ENCODE data around the gene NEURL1B. TPM values are rescaled to one million over a fixed set of nuclear protein-coding genes. Genes with fewer than 3 reads are reported as not detected.

Gene NEURL1B
- total RNA-seq, 4 donors from 2014 or later, result 8.2 to 29.9 (median 10.9) TPM

DNA sequence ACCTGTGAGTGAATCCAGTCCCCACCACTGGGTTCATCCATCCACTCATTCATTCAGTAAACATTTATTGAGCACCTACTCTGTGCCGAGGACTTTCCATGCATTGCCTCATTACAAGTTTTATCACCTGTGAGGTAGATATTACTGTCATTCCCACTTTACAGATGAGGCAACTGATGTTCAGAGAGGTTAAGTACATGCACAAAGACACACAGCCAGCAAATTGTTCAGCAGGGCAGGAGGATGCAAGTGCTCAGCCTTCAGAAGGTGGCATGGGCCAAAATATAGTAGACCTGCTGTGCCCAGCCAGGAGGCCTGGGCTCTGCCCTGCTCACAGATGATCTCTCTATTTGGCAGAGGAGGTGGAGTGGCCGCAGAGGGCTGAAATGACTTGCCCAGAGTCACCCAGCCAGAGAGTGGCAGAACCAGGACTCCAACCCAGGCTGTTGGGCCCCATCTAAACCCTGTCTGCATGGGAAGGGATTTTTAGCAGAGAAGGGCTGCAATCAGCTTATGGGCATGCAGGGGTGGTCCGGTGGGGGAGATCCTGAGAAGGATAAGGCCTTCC, 7.6 kb upstream of the NEURL1B start:
- no peaks in the 10 kb centered on the region for H3K4me1 ChIP-seq
- H3K27me3 ChIP-seq, result no peaks in the 10 kb centered on the region
- H3K36me3 ChIP-seq, result no peaks in the 10 kb centered on the region
- H3K4me3 ChIP-seq (replicated peaks in 1 of 3), result no peak overlapping the region
- WGBS, 2 donors, result 91 to 92% methylated on average over 2 to 3 of the region's 3 CpGs
- DNase-seq, result no peak
- no peaks in the 10 kb centered on the region for H3K9me3 ChIP-seq
- H3K27ac ChIP-seq, result no peak overlapping the region
- intact Hi-C loops (cut with DNase I), result no loop called here
- no peak for TF ChIP-seq POLR2A (IDR thresholded peaks at IDR 0.05)
- TF ChIP-seq, protein P1, sequence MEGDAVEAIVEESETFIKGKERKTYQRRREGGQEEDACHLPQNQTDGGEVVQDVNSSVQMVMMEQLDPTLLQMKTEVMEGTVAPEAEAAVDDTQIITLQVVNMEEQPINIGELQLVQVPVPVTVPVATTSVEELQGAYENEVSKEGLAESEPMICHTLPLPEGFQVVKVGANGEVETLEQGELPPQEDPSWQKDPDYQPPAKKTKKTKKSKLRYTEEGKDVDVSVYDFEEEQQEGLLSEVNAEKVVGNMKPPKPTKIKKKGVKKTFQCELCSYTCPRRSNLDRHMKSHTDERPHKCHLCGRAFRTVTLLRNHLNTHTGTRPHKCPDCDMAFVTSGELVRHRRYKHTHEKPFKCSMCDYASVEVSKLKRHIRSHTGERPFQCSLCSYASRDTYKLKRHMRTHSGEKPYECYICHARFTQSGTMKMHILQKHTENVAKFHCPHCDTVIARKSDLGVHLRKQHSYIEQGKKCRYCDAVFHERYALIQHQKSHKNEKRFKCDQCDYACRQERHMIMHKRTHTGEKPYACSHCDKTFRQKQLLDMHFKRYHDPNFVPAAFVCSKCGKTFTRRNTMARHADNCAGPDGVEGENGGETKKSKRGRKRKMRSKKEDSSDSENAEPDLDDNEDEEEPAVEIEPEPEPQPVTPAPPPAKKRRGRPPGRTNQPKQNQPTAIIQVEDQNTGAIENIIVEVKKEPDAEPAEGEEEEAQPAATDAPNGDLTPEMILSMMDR (IDR thresholded peaks at IDR 0.05), result no peak

DNA sequence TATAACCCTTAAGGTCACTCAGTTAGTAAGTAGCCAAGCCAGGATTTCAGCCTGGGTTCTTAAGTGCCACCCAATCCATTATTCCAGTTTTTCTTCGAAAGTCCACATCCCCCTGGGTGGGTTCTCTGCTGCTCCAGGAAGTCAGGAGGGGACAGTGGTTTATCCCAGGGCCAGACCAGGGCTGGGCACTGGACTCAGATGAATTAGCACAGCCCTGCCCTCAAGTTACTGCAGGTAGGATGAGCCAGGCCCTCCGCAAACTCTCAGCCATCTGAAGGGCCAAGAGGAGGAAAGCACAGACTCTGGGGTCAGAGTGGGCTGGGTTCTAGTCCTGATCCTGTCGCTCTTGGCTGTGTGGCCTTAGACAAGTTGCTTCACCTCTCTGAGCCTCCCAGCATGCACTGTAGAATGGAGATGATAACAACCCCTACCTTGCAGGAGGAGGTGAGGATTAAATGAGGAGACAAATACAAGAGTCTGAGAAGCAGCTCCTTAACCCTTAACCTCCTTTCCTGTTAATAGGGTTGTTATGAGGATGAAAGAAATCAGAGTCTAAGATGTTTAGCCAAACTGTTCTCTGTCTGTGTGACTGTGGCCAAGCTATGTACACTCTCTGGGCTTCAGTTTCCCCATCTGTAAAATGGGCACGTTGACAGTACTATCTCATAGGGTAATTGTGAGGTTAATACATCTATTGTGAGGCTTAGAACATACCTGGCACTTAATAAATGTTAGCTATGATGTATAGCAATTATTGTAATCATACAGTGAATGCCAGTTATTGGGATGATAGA, 6.8 kb upstream of the NEURL1B start:
- intact Hi-C loops (cut with DNase I), result no loop called here
- TF ChIP-seq, protein P1 (IDR thresholded peaks at IDR 0.05), result no peak
- TF ChIP-seq POLR2A (IDR thresholded peaks at IDR 0.05), result no peak
- H3K27ac ChIP-seq, result no peak overlapping the region
- H3K4me1 ChIP-seq, result no peaks in the 10 kb centered on the region
- no peaks in the 10 kb centered on the region for H3K27me3 ChIP-seq
- 87 to 88% methylated on average over 4 of the region's 4 CpGs for WGBS, 2 donors
- no peaks in the 10 kb centered on the region for H3K9me3 ChIP-seq
- H3K36me3 ChIP-seq, result no peaks in the 10 kb centered on the region
- H3K4me3 ChIP-seq (replicated peaks in 1 of 3), result no peak overlapping the region
- DNase-seq, result no peak

DNA sequence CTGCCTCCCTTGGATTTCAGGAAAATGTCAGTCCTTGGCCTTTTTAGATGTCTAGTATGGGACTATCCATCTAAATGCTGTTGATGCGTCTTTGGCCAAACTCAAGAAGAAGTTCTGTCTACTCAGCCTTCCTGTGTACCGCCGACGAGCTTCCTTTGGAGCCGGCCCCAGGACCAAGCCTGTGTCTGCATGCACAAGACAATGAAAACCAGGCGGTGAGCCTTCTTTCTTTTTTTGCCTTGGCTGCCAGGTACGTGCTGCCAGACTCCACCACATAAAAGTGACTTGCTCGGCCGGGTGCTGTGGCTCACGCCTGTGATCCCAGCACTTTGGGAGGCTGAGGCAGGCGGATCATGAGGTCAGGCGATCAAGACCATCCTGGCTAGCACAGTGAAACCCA, 6.0 kb upstream of the NEURL1B start:
- TF ChIP-seq, protein P1 (IDR thresholded peaks at IDR 0.05), result no peak
- TF ChIP-seq POLR2A (IDR thresholded peaks at IDR 0.05), result no peak
- WGBS, 2 donors, result 86 to 92% methylated on average over 12 of the region's 12 CpGs
- Histone ChIP-seq H3K27me3 (no peaks in the 10 kb centered on the region), H3K9me3 (no peaks in the 10 kb centered on the region), H3K4me1 (no peaks in the 10 kb centered on the region), H3K36me3 (no peaks in the 10 kb centered on the region), H3K4me3 (replicated peaks in 1 of 3) (no peak overlapping the region), H3K27ac (no peak overlapping the region)
- no peak for DNase-seq
- intact Hi-C loops (cut with DNase I), result no loop called here

DNA sequence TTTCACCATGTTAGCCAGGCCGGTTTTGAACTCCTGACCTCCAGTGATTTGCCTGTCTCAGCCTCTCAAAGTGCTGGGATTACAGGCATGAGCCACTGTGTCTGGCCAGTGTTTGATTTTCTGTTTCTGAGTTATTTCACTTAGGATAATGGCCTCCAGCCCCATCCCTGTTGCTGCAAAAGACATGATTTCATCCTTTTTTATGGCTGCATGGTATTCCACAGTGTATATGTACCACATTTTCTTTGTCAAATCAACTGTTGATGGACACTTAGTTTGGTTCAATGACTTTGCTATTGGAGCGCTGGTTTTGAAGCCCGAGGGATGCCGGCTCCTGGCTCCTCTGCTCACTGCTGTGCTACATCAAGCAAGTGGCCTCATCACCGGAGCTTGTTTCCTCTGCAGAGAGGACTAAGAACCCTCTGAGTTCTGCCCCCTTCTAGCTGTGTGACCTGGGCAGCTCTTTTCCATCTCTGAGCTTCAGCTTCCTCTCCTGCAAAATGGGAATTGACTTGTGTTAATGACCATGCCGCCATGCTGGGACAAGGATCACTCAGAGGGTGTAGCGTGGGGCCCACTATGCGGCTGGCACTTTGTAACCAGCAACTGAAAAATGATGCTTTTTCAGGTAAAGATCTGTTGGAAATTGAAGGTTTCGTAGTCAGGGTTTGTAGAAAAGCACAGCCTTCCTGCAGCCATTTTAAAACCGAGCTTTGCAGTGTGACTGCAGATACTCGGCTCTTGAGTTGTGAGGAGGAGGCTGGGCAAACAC, 4.6 kb upstream of the NEURL1B start:
- Histone ChIP-seq H3K4me3 (replicated peaks in 1 of 3) (no peak overlapping the region), H3K9me3 (no peaks in the 10 kb centered on the region), H3K27me3 (no peaks in the 10 kb centered on the region), H3K36me3 (no peaks in the 10 kb centered on the region), H3K27ac (no peak overlapping the region), H3K4me1 (peaks cover 3 to 12% of the 10 kb centered on the region in 2 donors)
- WGBS, 2 donors, result 90 to 93% methylated on average over 11 of the region's 11 CpGs
- no peak for DNase-seq
- intact Hi-C loops (cut with DNase I), result no loop called here
- TF ChIP-seq, protein P1 (IDR thresholded peaks at IDR 0.05), result no peak
- TF ChIP-seq POLR2A (IDR thresholded peaks at IDR 0.05), result no peak
